NCI-H2171 (cell line): ENCODE data around the gene APBA1.

Experiments
- DNase-seq: peaks from one replicate; lab custom pipeline; 2025; lab: John Stamatoyannopoulos, UW

APBA1 gene

DNA sequence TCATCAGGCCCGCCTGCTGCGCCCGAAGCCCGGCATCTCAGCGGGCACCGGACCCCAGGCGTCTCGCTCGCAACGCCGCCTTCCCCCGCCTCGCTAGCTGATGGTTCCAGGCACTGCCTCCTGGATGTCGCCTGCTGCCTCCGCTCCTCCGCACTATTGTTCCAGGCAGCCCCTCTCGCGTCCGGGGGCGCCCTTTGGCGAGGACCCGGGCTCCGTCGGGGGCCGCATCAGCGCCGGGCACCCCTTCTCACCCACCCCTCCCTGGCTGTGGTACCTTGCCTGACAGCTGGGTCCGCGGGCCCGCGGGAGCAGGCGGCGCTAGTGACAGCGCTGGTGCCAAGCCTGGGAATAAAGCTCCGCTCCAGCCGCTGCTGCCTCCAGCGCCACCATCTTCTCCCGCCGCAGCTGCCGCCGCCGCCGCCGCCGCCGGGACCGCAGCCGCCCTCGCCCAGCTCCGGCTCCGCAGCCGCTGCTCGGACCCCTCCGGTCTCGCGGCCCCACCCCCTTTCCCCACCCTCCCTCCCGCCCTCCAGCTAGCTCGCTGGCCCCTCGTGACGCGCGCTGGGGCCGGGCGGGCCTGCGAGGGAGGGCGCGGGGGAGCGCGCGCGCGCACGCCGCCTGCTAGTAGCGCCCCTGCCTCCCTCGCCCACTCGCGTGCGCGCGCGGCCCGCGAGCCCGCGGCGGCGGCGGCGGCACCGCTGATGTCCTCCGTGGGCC, at the start of gene APBA1:
TSS of gene APBA1 (minus strand) at position 493 of the 717 bp plus-strand sequence.
- DNase-seq, result peak; percentile 70

DNA sequence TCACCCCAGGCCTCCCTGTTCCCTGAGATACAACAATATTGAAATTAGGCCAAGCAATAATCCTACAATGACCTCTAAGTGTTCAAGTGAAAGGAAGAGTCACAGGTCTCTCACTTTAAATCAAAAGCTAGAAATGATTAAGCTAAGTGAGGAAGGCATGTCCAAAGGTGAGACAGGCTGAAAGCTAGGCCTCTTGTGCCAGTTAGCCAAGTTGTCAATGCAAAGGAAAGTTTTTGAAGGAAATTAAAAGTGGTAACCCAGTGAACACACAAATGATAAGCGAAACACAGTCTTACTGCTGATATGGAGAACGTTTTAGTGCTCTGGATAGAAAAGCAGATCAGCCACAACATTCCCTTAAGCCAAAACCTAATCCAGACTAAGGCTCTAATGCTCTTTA, 47.8 kb upstream of the APBA1 start:
- DNase-seq, result no peak

DNA sequence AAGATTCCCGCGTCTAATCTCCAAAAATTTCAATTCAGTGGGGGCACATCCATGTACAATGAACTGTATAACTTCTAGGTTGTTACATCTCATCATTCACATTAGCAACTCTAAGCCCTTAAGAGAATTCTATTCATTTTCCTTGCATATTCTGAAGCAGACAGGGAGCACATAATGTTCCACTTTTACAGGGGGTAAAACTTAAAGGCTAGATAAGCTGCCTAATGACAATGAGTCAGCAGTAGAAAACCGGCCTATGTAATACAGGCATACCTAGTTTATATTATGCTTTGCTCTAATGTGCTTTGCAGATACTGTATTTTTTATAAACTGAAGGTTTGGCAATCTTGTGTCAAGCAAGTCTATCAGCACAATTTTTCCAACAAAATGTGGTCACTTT, 47.2 kb upstream of the APBA1 start:
- no peak for DNase-seq

DNA sequence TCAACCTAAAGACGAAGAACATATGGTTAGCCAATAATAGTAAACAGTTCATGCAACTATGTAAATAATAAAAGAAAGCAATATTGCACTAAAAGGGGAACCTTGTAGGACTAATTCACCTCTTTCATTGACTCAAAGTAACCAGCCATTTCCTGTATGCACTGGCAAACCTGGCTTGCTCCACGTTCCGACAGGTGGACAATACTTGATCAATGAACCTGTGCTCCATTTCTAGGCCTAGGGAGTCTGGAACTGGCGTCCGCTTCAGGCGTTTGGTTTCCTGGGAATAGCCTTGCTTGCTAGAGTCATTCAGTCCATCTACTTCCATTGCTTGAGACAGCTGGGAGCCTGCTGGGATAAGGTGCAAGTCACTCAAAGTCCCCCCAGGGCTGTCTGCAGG, 46.0 kb upstream of the APBA1 start:
- DNase-seq, result no peak

DNA sequence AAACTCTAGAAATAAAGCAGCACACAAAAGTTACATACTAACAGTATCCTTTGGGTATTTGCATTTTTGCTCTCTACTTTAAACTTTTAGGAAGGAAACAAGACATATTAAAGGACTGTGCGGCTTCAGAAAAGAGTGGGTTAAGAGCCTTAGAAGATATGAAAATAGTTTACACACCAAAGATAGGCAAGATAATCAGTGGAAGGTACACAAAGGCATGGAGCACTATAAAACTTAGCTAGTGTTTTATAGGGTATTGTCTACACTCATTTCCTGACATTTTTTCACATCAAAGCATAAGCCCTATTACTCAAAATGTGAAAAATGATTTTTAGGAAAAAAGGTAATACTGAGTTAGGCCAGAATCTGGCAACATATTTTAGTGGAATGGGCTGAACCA, 43.7 kb upstream of the APBA1 start:
- DNase-seq, result no peak

DNA sequence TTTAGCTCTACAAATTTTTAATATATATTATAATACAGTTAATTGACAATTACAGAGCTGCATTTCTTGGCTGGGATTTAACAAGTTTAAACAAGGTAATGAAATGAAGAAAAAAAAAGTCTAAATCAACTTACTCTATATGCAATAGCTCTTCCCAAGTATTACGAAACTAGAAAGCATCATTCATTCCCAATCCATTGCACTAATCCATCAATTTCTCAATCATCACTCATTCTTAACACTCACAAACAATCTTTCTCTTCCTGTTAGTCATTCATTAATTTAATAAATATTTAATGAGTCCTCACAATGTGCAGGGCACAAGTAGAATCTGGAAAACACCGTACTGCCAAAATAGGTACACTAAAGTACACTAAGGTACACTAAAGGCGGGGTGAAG, 42.9 kb upstream of the APBA1 start:
- DNase-seq, result no peak

DNA sequence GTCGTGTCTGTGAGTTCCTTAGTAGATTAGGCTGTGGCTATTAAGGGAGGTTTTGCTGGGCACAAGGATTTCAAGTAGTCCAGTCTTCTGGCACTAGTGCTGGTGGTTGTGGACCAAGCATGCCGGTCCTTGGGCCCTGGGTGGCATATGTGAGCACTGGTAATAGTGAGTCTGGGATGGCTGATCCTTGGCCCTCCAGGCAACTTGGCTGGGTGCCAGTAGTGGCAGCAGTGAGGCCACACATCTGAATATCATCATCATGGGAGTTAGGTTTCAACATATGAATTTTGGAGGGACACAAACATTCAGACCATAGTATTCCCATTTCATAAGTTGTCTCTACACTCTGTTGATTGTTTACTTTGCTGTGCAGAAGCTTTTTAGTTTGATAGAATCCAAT, 25.3 kb upstream of the APBA1 start:
- DNase-seq, result no peak

DNA sequence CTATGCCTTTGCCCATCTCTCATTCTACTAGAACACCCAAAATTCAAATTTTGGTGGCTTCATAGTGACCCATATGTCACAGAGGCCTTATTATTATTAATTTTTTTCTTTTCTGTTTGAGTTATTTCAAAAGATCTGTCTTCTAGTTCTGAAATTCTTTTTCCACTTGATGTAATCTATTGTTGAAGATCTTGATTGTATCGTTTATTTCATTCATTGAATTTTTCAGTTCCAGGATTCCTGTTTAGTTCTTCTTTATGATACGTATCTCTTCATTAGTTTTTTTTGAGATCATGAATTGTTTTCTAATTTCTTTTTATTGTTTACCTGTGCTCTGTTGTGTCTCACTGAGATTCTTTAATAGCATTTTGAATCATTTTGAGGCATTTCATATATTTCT, 24.6 kb upstream of the APBA1 start:
- DNase-seq, result no peak

DNA sequence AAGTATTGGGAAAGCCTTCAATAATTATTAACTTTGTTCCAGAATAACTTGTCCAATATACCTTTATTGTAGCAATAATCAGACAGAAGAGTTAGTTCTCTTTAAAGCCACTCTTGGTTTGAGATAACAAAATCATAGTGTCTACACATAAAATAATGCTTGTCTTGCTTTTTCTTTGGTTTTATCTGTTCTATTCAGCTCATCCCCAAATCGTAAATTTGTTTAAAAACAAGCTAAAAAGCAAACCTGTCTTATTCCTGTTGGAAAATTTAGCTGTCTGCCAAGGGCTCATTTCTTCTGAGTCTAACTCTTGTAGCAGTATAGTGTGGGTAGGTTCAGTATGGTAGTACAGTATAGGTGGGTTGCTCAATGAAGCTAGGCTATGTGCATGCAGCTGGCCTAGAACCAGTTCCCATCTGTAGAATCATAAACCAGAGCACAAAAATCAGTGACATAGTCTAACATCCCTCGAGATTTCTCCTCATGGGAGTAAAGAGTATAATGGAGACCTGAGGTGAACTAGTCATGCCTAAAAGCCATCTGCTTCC, 17.9 kb upstream of the APBA1 start:
- peak; percentile 72 for DNase-seq

DNA sequence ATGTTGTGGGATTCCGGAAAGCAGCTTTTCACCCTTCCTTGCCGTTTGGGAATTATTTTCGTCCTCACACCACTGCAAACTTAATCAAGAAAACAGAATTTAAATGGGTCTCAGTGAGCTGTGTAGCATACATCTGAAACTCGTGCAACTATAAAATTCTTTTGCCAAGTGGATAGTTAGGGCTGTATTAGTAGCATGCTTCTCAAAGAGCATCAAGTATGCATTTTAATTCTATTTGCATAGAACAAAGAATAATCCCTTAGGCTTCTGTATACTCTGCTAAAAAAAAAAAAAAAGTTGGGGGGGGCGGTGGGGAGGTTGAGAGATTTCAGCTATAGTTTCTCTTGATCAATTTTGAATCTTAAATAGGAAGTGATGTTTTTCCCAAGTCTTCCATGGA, 11.8 kb upstream of the APBA1 start:
- DNase-seq, result no peak

DNA sequence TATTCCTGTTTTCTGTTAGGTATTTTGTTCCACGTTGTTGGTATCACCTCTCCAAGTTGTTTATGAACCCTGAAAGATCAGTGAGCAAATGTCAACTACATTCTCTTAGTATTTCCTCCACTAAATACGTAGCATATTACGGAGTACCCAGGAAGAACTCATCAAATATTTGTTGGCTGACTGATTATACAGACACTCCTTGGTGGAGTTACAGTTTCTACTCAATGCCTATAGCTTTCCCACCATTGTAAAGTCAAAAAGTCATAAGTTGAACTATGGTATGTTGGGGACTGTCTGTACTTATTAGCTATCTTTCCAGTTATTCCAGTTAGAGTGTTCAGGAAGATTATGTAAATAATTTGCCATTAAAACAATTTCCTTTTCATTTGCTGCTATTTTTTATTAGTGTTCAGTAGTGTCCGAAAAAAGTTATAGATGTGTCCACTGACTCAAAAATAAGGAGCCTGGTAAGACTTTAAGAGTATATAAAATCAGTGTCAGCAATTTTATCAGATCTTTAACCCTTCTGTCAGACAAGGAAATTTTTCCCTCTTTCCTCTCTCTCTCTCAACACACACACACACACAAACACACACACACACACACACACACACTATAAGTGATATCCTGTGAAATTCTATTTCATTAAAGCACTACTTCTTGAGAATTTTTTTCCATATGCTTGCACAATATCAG, 6.8 kb upstream of the APBA1 start:
- DNase-seq, result no peak

DNA sequence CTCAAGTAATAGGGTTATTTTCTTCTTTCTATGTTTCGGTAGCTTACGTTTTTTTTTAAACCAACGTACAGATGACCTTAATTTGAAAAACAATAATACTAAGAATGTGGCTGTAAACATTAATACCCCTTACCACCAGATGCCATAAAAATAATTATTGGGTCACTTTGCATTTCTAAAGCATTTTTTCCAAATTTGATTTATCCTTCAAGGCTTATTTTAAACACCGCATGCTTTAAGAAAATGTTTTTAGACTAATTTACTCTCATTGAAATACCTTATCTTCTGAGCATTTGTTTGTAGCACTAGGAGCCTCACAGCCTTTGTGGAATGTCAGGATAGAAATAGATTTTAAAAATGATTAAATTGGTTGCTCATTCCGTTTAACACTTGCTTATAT, 5.8 kb upstream of the APBA1 start:
- no peak for DNase-seq

DNA sequence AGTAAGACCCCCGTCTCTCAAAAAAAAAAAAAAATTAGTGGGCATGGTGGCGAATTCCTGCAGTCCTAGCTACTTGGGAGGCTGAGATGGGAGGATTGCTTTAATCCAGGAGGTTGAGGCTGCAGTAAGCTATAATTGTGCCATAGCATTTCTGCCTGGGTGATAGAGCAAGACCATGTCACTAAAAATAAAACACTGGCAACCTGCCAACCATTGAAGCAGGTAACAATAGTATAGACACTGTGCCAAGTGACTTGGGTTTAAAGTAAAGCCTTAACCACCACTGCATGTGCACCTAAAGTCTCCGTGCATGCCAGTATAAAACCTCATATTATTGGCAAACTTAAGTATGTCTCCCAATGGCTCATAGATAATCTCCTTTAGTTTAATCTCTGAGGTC, 3.4 kb upstream of the APBA1 start:
- no peak for DNase-seq

DNA sequence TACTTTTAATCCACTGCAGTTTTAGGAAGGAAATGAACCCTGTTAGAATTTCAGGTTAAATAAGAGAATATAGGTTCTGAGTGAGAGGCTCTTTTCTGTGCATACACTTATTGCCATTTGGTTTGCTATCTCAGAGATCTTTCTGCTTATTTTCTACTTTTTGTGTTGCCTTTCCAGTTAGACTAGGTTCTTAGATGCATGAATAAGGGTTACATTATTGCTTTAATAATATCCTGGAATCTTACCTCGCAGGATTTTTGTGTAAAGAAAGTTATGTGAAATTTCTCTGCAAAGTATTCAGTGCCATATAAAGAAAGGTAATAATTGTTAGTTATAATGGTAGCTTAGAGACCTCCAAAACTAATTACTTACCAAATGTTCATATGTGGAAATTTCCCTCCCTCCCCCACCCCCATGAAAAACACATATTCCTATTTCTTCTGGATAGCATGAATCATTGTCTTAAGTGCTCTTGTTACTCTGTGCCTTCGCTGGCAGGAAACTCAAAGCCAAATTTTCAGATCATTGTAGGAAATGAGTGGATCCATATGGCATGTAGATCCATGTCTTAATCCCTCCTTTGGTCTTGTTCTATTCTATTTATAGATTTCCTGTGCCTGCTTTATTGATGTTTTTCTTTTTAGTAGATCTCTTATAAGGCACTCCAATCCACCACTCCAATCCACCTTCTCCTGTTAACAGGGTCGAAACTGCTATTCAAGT, 2.7 kb upstream of the APBA1 start:
- DNase-seq, result no peak

DNA sequence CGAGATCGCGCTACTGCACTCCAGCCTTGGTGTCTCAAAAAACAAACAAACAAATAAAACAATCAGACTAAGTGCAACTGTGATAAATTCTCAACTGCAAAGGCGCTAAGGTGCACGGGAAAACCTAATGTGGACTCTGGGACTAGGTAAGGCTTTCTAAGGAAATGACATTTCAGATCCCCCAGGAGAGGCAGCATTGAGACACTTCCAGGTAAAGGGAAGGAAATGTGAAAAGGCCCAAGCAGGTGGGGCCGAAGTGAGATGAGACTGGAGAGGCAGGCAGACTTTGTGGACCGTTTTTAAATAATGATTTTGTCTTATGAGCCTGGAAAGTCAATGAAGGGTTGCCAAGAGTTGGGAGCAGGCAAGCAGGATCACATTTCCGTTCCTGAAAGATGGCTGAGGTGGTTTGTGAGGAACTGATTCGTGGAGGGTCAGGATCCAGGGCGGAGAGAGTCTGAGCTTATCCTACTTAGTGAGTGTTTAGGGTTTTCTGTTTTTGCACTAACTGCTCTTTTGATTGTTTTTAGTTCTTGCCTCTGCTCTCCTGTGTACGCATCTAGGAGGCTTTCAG, 2.0 kb upstream of the APBA1 start:
- no peak for DNase-seq

DNA sequence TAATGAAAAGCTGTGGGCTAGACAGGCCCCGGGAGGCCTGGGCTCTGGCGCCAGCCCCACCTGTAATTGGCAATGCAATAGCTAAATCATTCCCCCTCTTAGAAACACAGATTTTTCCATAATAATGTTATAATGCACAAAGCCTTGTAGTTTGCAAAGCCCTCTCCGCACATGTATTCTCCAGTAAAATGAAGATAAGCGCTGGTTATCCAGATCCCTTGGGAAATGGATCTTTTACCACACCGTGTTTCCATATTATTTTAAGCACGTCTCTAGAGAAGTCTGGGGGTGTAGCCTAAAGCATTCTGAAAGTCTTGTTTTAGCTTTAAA, 1.1 kb upstream of the APBA1 start:
- peak; percentile 76 for DNase-seq

DNA sequence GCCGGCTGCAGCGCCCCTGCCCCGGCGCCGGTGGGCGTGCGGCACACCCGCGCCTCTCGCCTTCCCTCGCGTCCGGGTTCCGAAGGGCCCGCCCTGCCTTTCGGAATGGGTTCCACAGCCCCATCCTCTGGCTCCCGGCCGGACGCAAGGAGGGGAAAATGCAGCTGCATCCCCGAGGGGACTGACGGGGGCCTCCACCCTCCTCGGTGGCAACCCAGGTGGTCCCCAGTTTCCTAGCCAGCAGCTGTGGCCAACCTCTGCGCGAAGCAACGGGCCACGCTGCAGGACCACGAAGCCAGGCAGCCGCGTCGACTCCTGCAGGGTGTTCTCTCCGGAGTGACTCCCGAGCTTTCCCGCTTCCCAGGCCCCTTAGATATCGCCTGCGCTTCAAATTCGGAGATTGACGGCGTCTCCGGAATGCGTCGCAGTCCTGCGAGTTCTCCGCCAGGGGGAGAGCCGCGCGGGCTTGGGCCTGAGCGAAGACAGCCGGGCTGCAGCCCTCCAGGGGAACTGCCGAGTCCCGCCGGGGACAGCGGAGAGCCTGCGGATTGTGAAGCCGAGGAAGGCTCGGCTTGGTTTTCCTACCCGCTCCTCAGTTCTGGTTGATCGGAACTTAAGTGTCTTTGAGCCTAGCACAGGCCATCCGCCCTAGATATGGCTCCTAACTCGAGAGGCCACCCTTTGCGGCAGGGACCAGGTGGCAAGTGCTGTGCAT, 582 bp upstream of the APBA1 start:
- peak; percentile 88 for DNase-seq

DNA sequence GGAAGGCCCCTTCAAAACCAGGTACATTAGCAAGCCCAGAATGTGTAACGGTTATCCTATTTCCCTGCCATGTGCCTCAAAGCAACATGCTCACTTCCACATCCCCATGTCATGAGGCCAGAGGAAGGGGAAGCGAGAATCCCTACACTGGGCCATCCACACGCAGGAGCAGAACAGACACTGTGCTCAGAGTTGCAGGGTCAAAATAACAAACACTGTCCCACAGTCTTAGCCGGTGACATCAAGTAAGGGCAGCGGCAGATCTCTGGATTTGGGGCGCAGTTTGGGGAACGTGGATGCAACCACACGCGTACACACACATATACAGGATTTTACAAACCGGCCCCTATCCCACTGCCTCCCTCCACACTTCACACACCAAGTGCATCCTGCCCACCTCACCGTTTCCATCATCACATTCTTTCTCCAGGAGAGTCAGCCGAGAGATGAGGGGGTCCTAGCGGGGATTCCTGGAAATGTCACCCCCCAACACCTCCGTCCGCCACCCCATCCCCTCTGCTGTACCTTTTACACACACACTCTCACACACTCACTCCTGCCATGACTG, 776 bp downstream of the APBA1 start:
- DNase-seq, result no peak

DNA sequence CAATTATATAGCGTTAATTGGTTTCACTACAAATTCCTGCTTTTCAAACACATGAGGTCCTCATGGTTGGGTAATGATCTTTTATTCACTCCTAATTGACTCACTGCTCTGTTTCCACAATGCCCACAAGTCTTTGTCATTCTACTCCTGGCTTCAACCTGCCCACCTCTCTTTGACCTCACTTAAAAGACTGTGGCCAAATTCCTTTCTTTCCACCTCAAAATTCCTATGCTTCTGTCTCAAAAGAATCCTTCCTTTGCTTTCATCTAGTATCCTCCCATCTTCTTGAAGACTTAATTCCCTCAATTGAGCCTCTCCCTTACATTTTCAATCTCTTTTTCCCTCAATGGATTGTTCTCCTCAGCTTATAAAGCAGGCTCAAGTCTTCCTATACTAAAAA, 4.9 kb downstream of the APBA1 start:
- no peak for DNase-seq

DNA sequence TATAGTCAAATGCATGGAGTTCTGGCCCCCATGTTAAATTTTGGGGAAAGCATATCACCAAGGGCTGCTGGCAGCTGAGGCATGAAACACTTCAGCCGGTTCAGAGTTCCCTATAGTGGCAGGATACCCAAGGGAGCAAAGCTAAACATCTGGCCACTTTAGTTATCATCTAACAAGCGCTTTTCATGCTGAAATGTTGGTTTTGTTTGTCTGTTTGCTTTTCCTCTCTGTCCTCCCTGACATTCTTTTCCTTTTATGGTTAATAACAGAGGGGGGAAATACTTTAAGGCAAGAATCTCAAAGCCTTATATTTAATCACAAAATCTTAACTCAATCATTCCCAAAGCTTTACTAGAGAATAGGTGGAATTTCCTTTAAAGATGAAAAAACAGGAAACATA, 11.9 kb downstream of the APBA1 start:
- DNase-seq, result peak; percentile 63

DNA sequence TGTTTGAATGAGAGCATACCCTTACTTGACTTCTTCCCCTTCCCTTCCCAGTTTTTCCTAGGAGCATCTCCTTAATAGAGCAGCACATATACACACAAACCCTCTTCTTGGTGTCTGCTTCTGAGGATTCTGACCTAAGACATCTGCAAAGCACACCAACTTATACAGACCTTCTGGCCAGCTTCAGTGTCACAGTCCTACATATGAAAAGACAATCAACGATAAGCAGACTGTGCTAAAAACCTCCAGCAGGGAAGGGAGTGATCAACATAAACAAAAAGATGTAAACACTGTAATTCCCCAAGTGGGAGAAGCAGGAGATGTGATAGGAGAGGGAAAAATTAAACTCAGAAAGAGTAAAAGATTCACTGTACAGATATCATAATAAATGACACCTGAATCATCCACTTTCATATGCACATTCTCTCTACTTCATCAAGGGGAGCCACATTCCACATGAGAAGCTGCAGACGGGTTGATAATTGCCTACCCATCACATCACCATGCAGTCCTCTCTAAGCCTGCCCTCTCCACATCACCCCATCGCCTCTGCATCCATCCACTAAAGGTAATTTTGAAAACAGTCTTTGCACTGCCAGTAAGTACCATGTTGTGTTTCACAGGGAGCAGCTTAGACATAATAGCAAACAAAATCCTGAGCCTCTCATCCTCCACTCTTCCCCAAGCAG, 13.0 kb downstream of the APBA1 start:
- no peak for DNase-seq
